Daoy (cell line): ENCODE data around the gene CCL23. TPM values are rescaled to one million over a fixed set of nuclear protein-coding genes. Genes with fewer than 3 reads are reported as not detected.
A peak's percentile ranks its signal among the peaks of the same experiment; 100 is the strongest.

ENCODE experiments used
- DNase-seq: peaks from one replicate; pipeline ENCODE4 v3.0.0-alpha.2; 2015; ENCODE audit warnings: low read depth
- total RNA-seq: library from RNA; depleted of rRNA; stranded (reverse); fragments of >200 nt; shearing (Covaris generic); gene quantifications from 2 replicates; pipeline ENCODE4 v1.2.3, GENCODE V29; 2014; rRNA removed

CCL23 gene
- total RNA-seq, 1 experiment from 2014 or later = not detected

GRCh38 chr17:35969558-35970380 is 48.0 kb downstream of the CCL23 start:
- peak; percentile 60 for DNase-seq

DNA sequence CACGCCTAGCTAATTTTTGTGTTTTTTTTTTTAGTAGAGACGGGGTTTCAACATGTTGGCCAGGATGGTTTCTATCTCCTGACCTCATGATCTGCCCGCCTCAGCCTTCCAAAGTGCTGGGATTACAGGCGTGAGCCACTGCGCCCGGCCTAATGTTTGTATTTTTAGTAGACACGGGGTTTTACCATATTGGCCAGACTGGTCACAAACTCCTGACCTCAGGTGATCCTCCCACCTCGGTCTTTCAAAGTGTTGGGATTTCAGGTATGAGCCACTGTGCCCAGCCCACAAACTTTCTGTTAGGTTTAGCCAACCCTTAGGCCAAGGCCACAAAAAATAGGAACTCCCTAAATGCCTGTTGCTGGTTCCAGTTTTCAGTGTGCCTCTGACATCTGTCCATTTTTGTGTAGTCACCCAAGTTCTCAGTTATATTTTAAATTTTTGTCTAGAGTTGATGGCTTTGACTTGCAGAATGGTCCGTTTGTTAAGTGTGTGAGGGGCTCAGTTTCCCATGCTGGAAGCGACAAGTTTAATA is 49.2 kb downstream of the CCL23 start:
- DNase-seq = no peak

- DNase-seq = no peak
Observed at GRCh38 chr17:35965272-35965671, 52.5 kb downstream of the CCL23 start.

DNA sequence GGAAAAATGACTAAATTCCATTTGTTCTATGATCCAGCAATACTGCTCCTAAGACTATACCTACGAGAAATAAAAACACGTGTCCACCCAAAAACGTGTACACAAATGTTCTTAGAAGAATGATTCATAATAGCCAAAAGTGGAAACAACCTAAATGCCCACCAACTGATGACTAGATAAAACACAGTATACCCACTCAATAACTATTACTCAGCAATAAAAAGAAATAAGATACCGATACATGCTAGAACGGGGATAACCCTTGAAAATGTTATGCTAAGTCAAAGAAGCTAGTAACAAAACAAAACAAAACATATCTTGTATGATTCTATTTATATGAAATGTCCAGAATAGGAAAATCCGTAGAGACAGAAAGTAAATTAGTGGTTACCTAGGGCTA is 54.1 kb downstream of the CCL23 start:
- no peak for DNase-seq

Other genes with a start within 250 kb of the CCL23 start
- gene MMP28, start 222.3 kb downstream of the CCL23 start, total RNA-seq = 0.40 TPM in 1 of 2 replicates, not detected in the other
- gene TAF15, start 208.5 kb downstream of the CCL23 start, total RNA-seq = 12.1 and 15.9 TPM in 2 replicates
- not detected in 2 replicates for gene HEATR9, start 149.1 kb downstream of the CCL23 start, total RNA-seq
- gene CCL5, start 137.6 kb downstream of the CCL23 start, total RNA-seq = 9.0 and 14.4 TPM in 2 replicates
- 0.86 and 4.3 TPM in 2 replicates for gene RDM1, start 87.2 kb downstream of the CCL23 start, total RNA-seq
- gene LYZL6, start 74.3 kb downstream of the CCL23 start, total RNA-seq = not detected in 2 replicates
- not detected in 2 replicates for gene CCL16, start 36.5 kb downstream of the CCL23 start, total RNA-seq
- gene CCL14, start 31.2 kb downstream of the CCL23 start, total RNA-seq = not detected in 2 replicates
- gene CCL15, start 16.4 kb downstream of the CCL23 start, total RNA-seq = not detected in 2 replicates
- gene CCL18, start 46.3 kb upstream of the CCL23 start, total RNA-seq = not detected in 2 replicates
- gene CCL3, start 72.2 kb upstream of the CCL23 start, total RNA-seq = 0.46 TPM in 1 of 2 replicates, not detected in the other
- gene CCL4, start 85.9 kb upstream of the CCL23 start, total RNA-seq = not detected in 2 replicates
- not detected in 2 replicates for gene TBC1D3B, start 158.7 kb upstream of the CCL23 start, total RNA-seq
- gene CCL3L1, start 178.8 kb upstream of the CCL23 start, total RNA-seq = 1.7 TPM in 1 of 2 replicates, not detected in the other
- 0.63 and 2.9 TPM in 2 replicates for gene CCL4L2, start 193.1 kb upstream of the CCL23 start, total RNA-seq
- not detected in 2 replicates for gene TBC1D3I, start 246.6 kb upstream of the CCL23 start, total RNA-seq